Measurements from ENCODE around the gene NFYC. TPM values are rescaled to one million over a fixed set of nuclear protein-coding genes. Genes with fewer than 3 reads are reported as not detected.

Gene NFYC
- total RNA-seq, 4 donors from 2014 or later: 30.0 to 54.2 (median 46.6) TPM

GRCh38 chr1:40745176-40745575, 53.7 kb downstream of the NFYC start:
- peaks cover 20 to 59% (median 30%) of the 10 kb centered on the region in 4 donors for H3K36me3 ChIP-seq
- intact Hi-C loops (cut with DNase I): no loop called here
- WGBS: 22% methylated on average over 1 of the region's 1 CpG
- peak overlapping the region; percentile 5 to 72 (median 52) for H3K27ac ChIP-seq (replicated peaks in 1 of 4)
- H3K4me3 ChIP-seq: no peak overlapping the region
- H3K4me1 ChIP-seq: peaks cover 39 to 64% (median 59%) of the 10 kb centered on the region in 4 donors
- H3K27me3 ChIP-seq: no peaks in the 10 kb centered on the region
- no peak for DNase-seq (ENCODE audit: extremely low spot score)
- no peaks in the 10 kb centered on the region for H3K9me3 ChIP-seq
- TF ChIP-seq POLR2A (IDR thresholded peaks at IDR 0.05; ENCODE audit: low read depth): no peak

GRCh38 chr1:40746344-40747090, 55.0 kb downstream of the NFYC start:
- H3K27me3 ChIP-seq: no peaks in the 10 kb centered on the region
- no peak for DNase-seq (ENCODE audit: extremely low spot score)
- no peak overlapping the region for H3K4me3 ChIP-seq
- TF ChIP-seq POLR2AphosphoS5 (IDR thresholded peaks at IDR 0.05) (no peak), CTCF (IDR thresholded peaks at IDR 0.05) (no peak), EP300 (IDR thresholded peaks at IDR 0.05) (no peak), POLR2A (IDR thresholded peaks at IDR 0.05; ENCODE audit: low read depth) (no peak)
- 83% methylated on average over 2 of the region's 2 CpGs for WGBS
- peaks cover 32 to 57% (median 45%) of the 10 kb centered on the region in 4 donors for H3K4me1 ChIP-seq
- H3K9me3 ChIP-seq: no peaks in the 10 kb centered on the region
- intact Hi-C loops (cut with DNase I): no loop called here
- peaks cover 20 to 68% (median 35%) of the 10 kb centered on the region in 4 donors for H3K36me3 ChIP-seq
- H3K27ac ChIP-seq (replicated peaks in 1 of 4): peak overlapping the region in 2 of 4 donors; percentile 49 to 72

GRCh38 chr1:40748841-40749718, 57.6 kb downstream of the NFYC start:
- TF ChIP-seq POLR2A (IDR thresholded peaks at IDR 0.05; ENCODE audit: low read depth) (no peak), CTCF (IDR thresholded peaks at IDR 0.05) (no peak), EP300 (IDR thresholded peaks at IDR 0.05) (no peak), POLR2AphosphoS5 (IDR thresholded peaks at IDR 0.05) (no peak)
- Histone ChIP-seq H3K4me3 (no peak overlapping the region), H3K4me1 (peaks cover 22 to 41% (median 37%) of the 10 kb centered on the region in 4 donors), H3K36me3 (peaks cover 27 to 82% (median 49%) of the 10 kb centered on the region in 4 donors), H3K27ac (replicated peaks in 1 of 4) (no peak overlapping the region), H3K9me3 (no peaks in the 10 kb centered on the region), H3K27me3 (no peaks in the 10 kb centered on the region)
- intact Hi-C loops (cut with DNase I): no loop called here
- DNase-seq (ENCODE audit: extremely low spot score): no peak
- WGBS: 93% methylated on average over 5 of the region's 5 CpGs

- Histone ChIP-seq H3K9me3 (no peaks in the 10 kb centered on the region), H3K4me1 (peaks cover 23 to 41% (median 38%) of the 10 kb centered on the region in 4 donors), H3K27me3 (no peaks in the 10 kb centered on the region), H3K27ac (replicated peaks in 1 of 4) (no peak overlapping the region), H3K4me3 (no peak overlapping the region), H3K36me3 (peaks cover 29 to 88% (median 52%) of the 10 kb centered on the region in 4 donors)
- no peak for DNase-seq (ENCODE audit: extremely low spot score)
- no peak for TF ChIP-seq POLR2A (IDR thresholded peaks at IDR 0.05; ENCODE audit: low read depth)
- TF ChIP-seq EP300 (IDR thresholded peaks at IDR 0.05): no peak
- TF ChIP-seq CTCF (IDR thresholded peaks at IDR 0.05): no peak
- no peak for TF ChIP-seq POLR2AphosphoS5 (IDR thresholded peaks at IDR 0.05)
- intact Hi-C loops (cut with DNase I): no loop called here
- WGBS: 77% methylated on average over 3 of the region's 3 CpGs
These were observed 58.3 kb downstream of the NFYC start for GRCh38 chr1:40749817-40750216.

- H3K4me1 ChIP-seq: peaks cover 20 to 41% (median 38%) of the 10 kb centered on the region in 4 donors
- WGBS: 83% methylated on average over 2 of the region's 2 CpGs
- TF ChIP-seq POLR2A (IDR thresholded peaks at IDR 0.05; ENCODE audit: low read depth): no peak
- TF ChIP-seq CTCF (IDR thresholded peaks at IDR 0.05): no peak
- TF ChIP-seq EP300 (IDR thresholded peaks at IDR 0.05): no peak
- TF ChIP-seq POLR2AphosphoS5 (IDR thresholded peaks at IDR 0.05): no peak
- H3K36me3 ChIP-seq: peaks cover 29 to 94% (median 57%) of the 10 kb centered on the region in 4 donors
- no peak for DNase-seq (ENCODE audit: extremely low spot score)
- intact Hi-C loops (cut with DNase I): no loop called here
- no peak overlapping the region for H3K4me3 ChIP-seq
- no peaks in the 10 kb centered on the region for H3K9me3 ChIP-seq
- no peaks in the 10 kb centered on the region for H3K27me3 ChIP-seq
- H3K27ac ChIP-seq (replicated peaks in 1 of 4): no peak overlapping the region
These were observed 59.0 kb downstream of the NFYC start for GRCh38 chr1:40750451-40750908.
